KMS-11 (cell line): ENCODE measurements around the gene TANGO6.

Source experiments
- H2AFZ ChIP-seq: fragments of 200-600 bp; sonication (generic); 2 replicates; pipeline ENCODE4 v1.6.1; 2016; ENCODE audit warnings: antibody characterized with exemption, mixed run types, low read depth
- H3K27ac ChIP-seq: fragments of 200-600 bp; sonication (generic); 2 replicates; pipeline ENCODE4 v1.6.1; 2016; ENCODE audit warnings: mild to moderate bottlenecking, mixed run types
- H3K27me3 ChIP-seq: fragments of 200-600 bp; sonication (generic); 2 replicates; pipeline ENCODE4 v1.6.1; 2017; ENCODE audit warnings: mild to moderate bottlenecking, low read depth, mixed run types, moderate library complexity; ENCODE audit not compliant: insufficient read depth
- H3K36me3 ChIP-seq: fragments of 200-600 bp; sonication (generic); 2 replicates; pipeline ENCODE4 v1.6.1; 2017; ENCODE audit warnings: mild to moderate bottlenecking, mixed run types; ENCODE audit not compliant: insufficient read depth
- H3K4me1 ChIP-seq: fragments of 200-600 bp; sonication (generic); 2 replicates; pipeline ENCODE4 v1.6.1; 2016; ENCODE audit warnings: mild to moderate bottlenecking, low read depth, mixed run types; ENCODE audit not compliant: poor library complexity, severe bottlenecking
- H3K4me2 ChIP-seq: fragments of 200-600 bp; sonication (generic); 2 replicates; pipeline ENCODE4 v1.7.0; 2016; ENCODE audit warnings: mild to moderate bottlenecking, mixed run types
- H3K4me3 ChIP-seq: fragments of 200-600 bp; sonication (generic); IDR thresholded peaks from 2 replicates; pipeline ENCODE4 v1.6.1; 2017; ENCODE audit warnings: low read depth, low read length, mixed read lengths; ENCODE audit not compliant: insufficient read depth
- H3K79me2 ChIP-seq: fragments of 200-600 bp; sonication (generic); 2 replicates; pipeline ENCODE4 v1.6.1; 2016; ENCODE audit warnings: low read depth, mixed run types; ENCODE audit not compliant: insufficient read depth
- H3K9ac ChIP-seq: fragments of 200-600 bp; sonication (generic); 2 replicates; pipeline ENCODE4 v1.6.1; 2016; ENCODE audit warnings: mild to moderate bottlenecking, mixed run types
- H4K20me1 ChIP-seq: fragments of 200-600 bp; sonication (generic); 2 replicates; pipeline ENCODE4 v1.6.1; 2016; ENCODE audit warnings: mild to moderate bottlenecking, mixed run types; ENCODE audit not compliant: insufficient read depth
- CTCF ChIP-seq: fragments of 200-600 bp; sonication (generic); conservative IDR thresholded peaks from 2 replicates; pipeline ENCODE4 v1.6.1; 2017; ENCODE audit warnings: low read depth, mild to moderate bottlenecking, antibody characterized with exemption, low read length, moderate library complexity, mixed read lengths

Gene TANGO6

GRCh38 chr16:68902969-68903345 is 59.6 kb downstream of the TANGO6 start:
- Histone ChIP-seq H3K36me3 (no peaks in the 10 kb centered on the region), H3K27me3 (no peaks in the 10 kb centered on the region), H3K4me2 (no peak overlapping the region), H3K4me3 (no peak overlapping the region), H3K9ac (no peak overlapping the region), H3K79me2 (no peaks in the 10 kb centered on the region), H3K4me1 (no peaks in the 10 kb centered on the region), H2AFZ (no peak overlapping the region), H4K20me1 (no peaks in the 10 kb centered on the region), H3K27ac (no peak overlapping the region)
- no peak for TF ChIP-seq CTCF

- H3K27ac ChIP-seq: no peak overlapping the region
- H3K4me1 ChIP-seq: no peaks in the 10 kb centered on the region
- no peak overlapping the region for H3K4me2 ChIP-seq
- no peaks in the 10 kb centered on the region for H4K20me1 ChIP-seq
- H2AFZ ChIP-seq: no peak overlapping the region
- H3K4me3 ChIP-seq: no peak overlapping the region
- H3K36me3 ChIP-seq: no peaks in the 10 kb centered on the region
- no peak overlapping the region for H3K9ac ChIP-seq
- no peaks in the 10 kb centered on the region for H3K79me2 ChIP-seq
- no peaks in the 10 kb centered on the region for H3K27me3 ChIP-seq
- no peak for TF ChIP-seq CTCF
Observed at GRCh38 chr16:68907297-68907696, 64.0 kb downstream of the TANGO6 start.

GRCh38 chr16:68907781-68908181 is 64.5 kb downstream of the TANGO6 start:
- Histone ChIP-seq H4K20me1 (no peaks in the 10 kb centered on the region), H3K4me1 (no peaks in the 10 kb centered on the region), H2AFZ (no peak overlapping the region), H3K27me3 (no peaks in the 10 kb centered on the region), H3K4me2 (no peak overlapping the region), H3K27ac (no peak overlapping the region), H3K79me2 (no peaks in the 10 kb centered on the region), H3K4me3 (no peak overlapping the region), H3K9ac (no peak overlapping the region), H3K36me3 (no peaks in the 10 kb centered on the region)
- no peak for TF ChIP-seq CTCF

GRCh38 chr16:68909099-68909733 is 65.9 kb downstream of the TANGO6 start:
- Histone ChIP-seq H3K36me3 (no peaks in the 10 kb centered on the region), H3K4me2 (no peak overlapping the region), H4K20me1 (no peaks in the 10 kb centered on the region), H3K4me1 (no peaks in the 10 kb centered on the region), H3K27me3 (no peaks in the 10 kb centered on the region), H3K27ac (no peak overlapping the region), H3K4me3 (no peak overlapping the region), H2AFZ (no peak overlapping the region), H3K9ac (no peak overlapping the region), H3K79me2 (no peaks in the 10 kb centered on the region)
- TF ChIP-seq CTCF: no peak
